Loucy (cell line): ENCODE measurements around the gene NEMP2.

ENCODE experiments used
- EZH2phosphoT487 ChIP-seq: fragments of 200-600 bp; IDR thresholded peaks from 2 replicates; pipeline ENCODE4 v1.6.1; 2018; ENCODE audit warnings: antibody characterized with exemption, mild to moderate bottlenecking, moderate library complexity, borderline replicate concordance
- TF ChIP-seq, protein P1 (sequence below): fragments of 200-600 bp; sonication (generic); conservative IDR thresholded peaks from 2 replicates; pipeline ENCODE4 v1.5.1; 2014; ENCODE audit warnings: mild to moderate bottlenecking, antibody characterized with exemption, low read length

DNA sequence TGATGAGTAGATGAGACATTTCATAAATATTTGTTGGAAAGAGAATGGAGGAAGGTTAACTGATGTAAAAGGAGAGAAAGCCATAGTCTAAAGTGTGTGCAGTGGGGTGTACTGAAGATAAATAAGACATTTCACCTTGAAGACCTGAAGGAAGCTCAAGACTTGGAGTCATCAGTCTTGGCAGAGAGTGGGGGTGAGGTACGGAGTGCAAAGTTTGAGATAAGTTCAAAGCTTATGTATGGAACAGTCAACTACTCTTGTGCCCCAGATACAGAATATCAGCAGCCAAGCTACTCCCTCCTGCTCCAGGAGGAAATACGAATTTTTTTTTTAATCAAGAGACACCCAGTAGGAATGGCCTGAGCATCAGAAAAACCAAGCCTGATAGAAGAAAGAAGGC lies 30.3 kb upstream of the NEMP2 start:
- TF ChIP-seq, protein P1, sequence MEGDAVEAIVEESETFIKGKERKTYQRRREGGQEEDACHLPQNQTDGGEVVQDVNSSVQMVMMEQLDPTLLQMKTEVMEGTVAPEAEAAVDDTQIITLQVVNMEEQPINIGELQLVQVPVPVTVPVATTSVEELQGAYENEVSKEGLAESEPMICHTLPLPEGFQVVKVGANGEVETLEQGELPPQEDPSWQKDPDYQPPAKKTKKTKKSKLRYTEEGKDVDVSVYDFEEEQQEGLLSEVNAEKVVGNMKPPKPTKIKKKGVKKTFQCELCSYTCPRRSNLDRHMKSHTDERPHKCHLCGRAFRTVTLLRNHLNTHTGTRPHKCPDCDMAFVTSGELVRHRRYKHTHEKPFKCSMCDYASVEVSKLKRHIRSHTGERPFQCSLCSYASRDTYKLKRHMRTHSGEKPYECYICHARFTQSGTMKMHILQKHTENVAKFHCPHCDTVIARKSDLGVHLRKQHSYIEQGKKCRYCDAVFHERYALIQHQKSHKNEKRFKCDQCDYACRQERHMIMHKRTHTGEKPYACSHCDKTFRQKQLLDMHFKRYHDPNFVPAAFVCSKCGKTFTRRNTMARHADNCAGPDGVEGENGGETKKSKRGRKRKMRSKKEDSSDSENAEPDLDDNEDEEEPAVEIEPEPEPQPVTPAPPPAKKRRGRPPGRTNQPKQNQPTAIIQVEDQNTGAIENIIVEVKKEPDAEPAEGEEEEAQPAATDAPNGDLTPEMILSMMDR, result no peak
- TF ChIP-seq EZH2phosphoT487, result no peak
